HEK293 (cell line): Measurements from ENCODE around the gene LRRTM4.

Experiments
- CTCF ChIA-PET: fragments of 350-600 bp; formaldehyde crosslinking; extraction: SDS; loops from one replicate; lab custom pipeline; 2021; ENCODE audit warnings: antibody characterized with exemption; lab: Yijun Ruan, JAX
- POLR2A ChIA-PET: fragments of 300-600 bp; formaldehyde crosslinking; extraction: SDS; loops from one replicate; lab custom pipeline; 2020; ENCODE audit warnings: antibody characterized with exemption, inconsistent platforms; lab: Yijun Ruan, JAX
- H3K27ac ChIP-seq: fragments of 200-500 bp; sonication (Bioruptor generic); 2 replicates; pipeline ENCODE4 v1.5.1; 2014; ENCODE audit warnings: low read depth, low read length, control low read depth, inconsistent platforms; ENCODE audit errors: extremely low read depth
- H3K36me3 ChIP-seq, 2 experiments: fragments of 200-500 bp in 1 of 2; sonication (Bioruptor generic) in 1 of 2; 1 replicate in 1 of 2; 2 replicates in 1 of 2; pipeline ENCODE4 v1.5.1; 2014 to 2017; ENCODE audit warnings: inconsistent platforms in 2 of 2, low read length in 2 of 2; ENCODE audit not compliant: control insufficient read depth in 2 of 2, insufficient read depth in 1 of 2
- H3K4me1 ChIP-seq: fragments of 200-500 bp; sonication (Bioruptor generic); 2 replicates; pipeline ENCODE4 v1.5.1; 2014; ENCODE audit warnings: mild to moderate bottlenecking, low read length, inconsistent platforms; ENCODE audit not compliant: control insufficient read depth, insufficient read depth
- H3K4me3 ChIP-seq: 2 replicates; pipeline ENCODE4 v1.5.1; 2011; ENCODE audit warnings: low read depth, mild to moderate bottlenecking, control low read depth, low read length, moderate library complexity
- H3K9me3 ChIP-seq: fragments of 200-500 bp; sonication (Bioruptor generic); 2 replicates; pipeline ENCODE4 v1.5.1; 2014; ENCODE audit warnings: low read depth, low read length, inconsistent platforms; ENCODE audit not compliant: control insufficient read depth, insufficient read depth
- ATF2 ChIP-seq: fragments of 450-650 bp; formaldehyde crosslinking; IDR thresholded peaks from 2 replicates; pipeline ENCODE4 v1.5.1; 2016; ENCODE audit warnings: missing biosample characterization, missing genetic modification characterization, low read depth
- EGR2 ChIP-seq: fragments of 450-650 bp; formaldehyde crosslinking; IDR thresholded peaks from 2 replicates; pipeline ENCODE4 v1.5.1; 2016; ENCODE audit warnings: low read depth, missing biosample characterization, missing genetic modification characterization
- KLF17 ChIP-seq: fragments of 450-650 bp; formaldehyde crosslinking; IDR thresholded peaks from 2 replicates; pipeline ENCODE4 v1.5.1; 2016; ENCODE audit warnings: missing biosample characterization, missing genetic modification characterization
- KLF8 ChIP-seq: fragments of 450-650 bp; formaldehyde crosslinking; IDR thresholded peaks from 2 replicates; pipeline ENCODE4 v1.5.1; 2016; ENCODE audit warnings: missing biosample characterization, missing genetic modification characterization
- MZF1 ChIP-seq: fragments of 450-650 bp; formaldehyde crosslinking; IDR thresholded peaks from 2 replicates; pipeline ENCODE4 v1.5.1; 2017; ENCODE audit warnings: missing biosample characterization, missing genetic modification characterization, borderline replicate concordance
- OSR2 ChIP-seq: fragments of 450-650 bp; formaldehyde crosslinking; IDR thresholded peaks from 2 replicates; pipeline ENCODE4 v1.5.1; 2016; ENCODE audit warnings: missing biosample characterization, missing genetic modification characterization
- SP3 ChIP-seq: fragments of 450-650 bp; formaldehyde crosslinking; IDR thresholded peaks from 2 replicates; pipeline ENCODE4 v1.5.1; 2016; ENCODE audit warnings: missing biosample characterization, missing genetic modification characterization
- YY2 ChIP-seq: fragments of 450-650 bp; formaldehyde crosslinking; IDR thresholded peaks from 2 replicates; pipeline ENCODE4 v1.5.1; 2016; ENCODE audit warnings: missing biosample characterization, missing genetic modification characterization
- ZBTB1 ChIP-seq: fragments of 450-650 bp; formaldehyde crosslinking; IDR thresholded peaks from 2 replicates; pipeline ENCODE4 v1.5.1; 2016; ENCODE audit warnings: missing biosample characterization, missing genetic modification characterization
- ZNF114 ChIP-seq: fragments of 450-650 bp; formaldehyde crosslinking; IDR thresholded peaks from 2 replicates; pipeline ENCODE4 v1.5.0; 2017; ENCODE audit warnings: missing biosample characterization, missing genetic modification characterization
- ZNF146 ChIP-seq: fragments of 450-650 bp; formaldehyde crosslinking; IDR thresholded peaks from 2 replicates; pipeline ENCODE4 v1.5.1; 2016; ENCODE audit warnings: missing biosample characterization, missing genetic modification characterization
- ZNF202 ChIP-seq: fragments of 450-650 bp; formaldehyde crosslinking; IDR thresholded peaks from 2 replicates; pipeline ENCODE4 v1.5.1; 2016; ENCODE audit warnings: missing biosample characterization, missing genetic modification characterization, borderline replicate concordance
- ZNF239 ChIP-seq: fragments of 450-650 bp; formaldehyde crosslinking; IDR thresholded peaks from 2 replicates; pipeline ENCODE4 v1.5.1; 2016; ENCODE audit warnings: missing biosample characterization, missing genetic modification characterization
- ZNF416 ChIP-seq: fragments of 450-650 bp; formaldehyde crosslinking; IDR thresholded peaks from 2 replicates; pipeline ENCODE4 v1.5.1; 2016; ENCODE audit warnings: missing biosample characterization, missing genetic modification characterization
- ZNF426 ChIP-seq: fragments of 450-650 bp; formaldehyde crosslinking; IDR thresholded peaks from 2 replicates; pipeline ENCODE4 v1.5.1; 2017; ENCODE audit warnings: missing biosample characterization, missing genetic modification characterization, mild to moderate bottlenecking, inconsistent platforms, moderate library complexity
- ZNF473 ChIP-seq: fragments of 450-650 bp; formaldehyde crosslinking; IDR thresholded peaks from 2 replicates; pipeline ENCODE4 v1.5.1; 2017; ENCODE audit warnings: missing biosample characterization, missing genetic modification characterization
- ZNF518A ChIP-seq: fragments of 450-650 bp; formaldehyde crosslinking; conservative IDR thresholded peaks from 2 replicates; pipeline ENCODE4 v1.5.1; 2016; ENCODE audit warnings: low read depth, missing biosample characterization, missing genetic modification characterization
- ZNF544 ChIP-seq: fragments of 450-650 bp; formaldehyde crosslinking; IDR thresholded peaks from 2 replicates; pipeline ENCODE4 v1.5.0; 2017; ENCODE audit warnings: missing biosample characterization, missing genetic modification characterization
- ZNF548 ChIP-seq: fragments of 450-650 bp; formaldehyde crosslinking; IDR thresholded peaks from 2 replicates; pipeline ENCODE4 v1.5.1; 2016; ENCODE audit warnings: missing biosample characterization, missing genetic modification characterization
- ZNF560 ChIP-seq: fragments of 450-650 bp; formaldehyde crosslinking; IDR thresholded peaks from 2 replicates; pipeline ENCODE4 v1.5.1; 2017; ENCODE audit warnings: missing biosample characterization, missing genetic modification characterization, borderline replicate concordance
- ZNF596 ChIP-seq: fragments of 450-650 bp; IDR thresholded peaks from 2 replicates; pipeline ENCODE4 v1.5.0; 2018; ENCODE audit warnings: missing biosample characterization, mild to moderate bottlenecking, missing genetic modification characterization, moderate library complexity
- ZNF660 ChIP-seq: fragments of 450-650 bp; IDR thresholded peaks from 2 replicates; pipeline ENCODE4 v1.5.1; 2018; ENCODE audit warnings: missing biosample characterization, mild to moderate bottlenecking, missing genetic modification characterization
- ZNF747 ChIP-seq: fragments of 450-650 bp; formaldehyde crosslinking; IDR thresholded peaks from 2 replicates; pipeline ENCODE4 v1.5.1; 2016; ENCODE audit warnings: missing biosample characterization, missing genetic modification characterization
- ZNF768 ChIP-seq: fragments of 450-650 bp; formaldehyde crosslinking; IDR thresholded peaks from 2 replicates; pipeline ENCODE4 v1.5.1; 2018; ENCODE audit warnings: missing biosample characterization, mild to moderate bottlenecking, missing genetic modification characterization
- ZNF785 ChIP-seq: fragments of 450-650 bp; formaldehyde crosslinking; IDR thresholded peaks from 2 replicates; pipeline ENCODE4 v1.5.1; 2016; ENCODE audit warnings: missing biosample characterization, missing genetic modification characterization
- ZNF837 ChIP-seq: fragments of 450-650 bp; formaldehyde crosslinking; IDR thresholded peaks from 2 replicates; pipeline ENCODE4 v1.5.1; 2016; ENCODE audit warnings: missing biosample characterization, missing genetic modification characterization
- ZSCAN16 ChIP-seq: fragments of 450-650 bp; formaldehyde crosslinking; IDR thresholded peaks from 2 replicates; pipeline ENCODE4 v1.5.1; 2016; ENCODE audit warnings: missing biosample characterization, missing genetic modification characterization
- ZSCAN30 ChIP-seq: fragments of 450-650 bp; IDR thresholded peaks from 2 replicates; pipeline ENCODE4 v1.5.1; 2018; ENCODE audit warnings: missing biosample characterization, mild to moderate bottlenecking, missing genetic modification characterization, moderate library complexity
- TF ChIP-seq, protein P1 (sequence below): fragments of 450-650 bp; formaldehyde crosslinking; IDR thresholded peaks from 2 replicates; pipeline ENCODE4 v1.5.1; 2016; ENCODE audit warnings: missing biosample characterization, missing genetic modification characterization, low read depth

LRRTM4 gene

GRCh38 chr2:76813084-76813483 lies 709.1 kb downstream of the LRRTM4 start:
- no peak overlapping the region for H3K27ac ChIP-seq
- no peaks in the 10 kb centered on the region for H3K9me3 ChIP-seq
- H3K36me3 ChIP-seq: no peaks in the 10 kb centered on the region
- CTCF ChIA-PET: no interaction called here
- TF ChIP-seq ZNF473 (tag by site-specific recombination) (no peak), ZNF768 (tag by site-specific recombination) (no peak), ZNF239 (tag by site-specific recombination) (no peak), ZNF785 (no peak), ZNF660 (tag by site-specific recombination) (no peak), OSR2 (tag by site-specific recombination) (no peak), EGR2 (no peak), ZNF837 (tag by site-specific recombination) (no peak), KLF17 (tag by site-specific recombination) (no peak), ZNF747 (tag by site-specific recombination) (no peak), ZNF202 (tag by site-specific recombination) (no peak), ZSCAN16 (tag by site-specific recombination) (no peak), YY2 (no peak)
- TF ChIP-seq, all 188 proteins: peak for 0
- POLR2A ChIA-PET: no interaction called here
- Histone ChIP-seq H3K4me3 (no peak overlapping the region), H3K4me1 (no peaks in the 10 kb centered on the region)

DNA sequence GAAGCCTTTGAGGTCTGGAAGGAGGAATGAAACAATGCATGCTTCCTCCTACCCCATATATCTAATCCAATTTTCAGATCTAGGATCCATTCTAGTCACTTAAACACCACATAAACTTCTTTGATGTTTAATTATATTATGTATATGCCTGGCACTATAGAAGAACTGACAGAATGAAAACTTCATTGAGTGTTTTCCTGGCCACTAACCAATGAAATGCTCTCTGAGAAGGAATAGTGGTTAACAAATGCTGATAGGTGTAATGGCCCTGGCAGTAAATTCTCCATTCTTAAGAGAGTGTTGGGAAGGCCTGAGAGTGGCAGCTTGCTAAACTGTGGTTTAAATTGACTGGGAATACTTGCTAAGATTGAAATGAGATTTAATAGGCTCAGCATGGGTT lies 710.0 kb downstream of the LRRTM4 start:
- H3K4me1 ChIP-seq: no peaks in the 10 kb centered on the region
- POLR2A ChIA-PET: no interaction called here
- no peaks in the 10 kb centered on the region for H3K36me3 ChIP-seq
- TF ChIP-seq MZF1 (tag by site-specific recombination) (no peak), ZNF544 (tag by site-specific recombination) (no peak), ATF2 (no peak), KLF8 (tag by site-specific recombination) (no peak), ZBTB1 (no peak), ZNF114 (tag by site-specific recombination) (no peak), ZNF548 (no peak), SP3 (tag by site-specific recombination) (no peak), ZSCAN30 (tag by site-specific recombination) (no peak), ZNF426 (tag by site-specific recombination) (no peak), ZNF596 (no peak), ZNF560 (tag by site-specific recombination) (no peak), ZNF416 (tag by site-specific recombination) (no peak), ZNF146 (no peak), ZNF518A (tag by site-specific recombination) (no peak)
- TF ChIP-seq, protein P1, sequence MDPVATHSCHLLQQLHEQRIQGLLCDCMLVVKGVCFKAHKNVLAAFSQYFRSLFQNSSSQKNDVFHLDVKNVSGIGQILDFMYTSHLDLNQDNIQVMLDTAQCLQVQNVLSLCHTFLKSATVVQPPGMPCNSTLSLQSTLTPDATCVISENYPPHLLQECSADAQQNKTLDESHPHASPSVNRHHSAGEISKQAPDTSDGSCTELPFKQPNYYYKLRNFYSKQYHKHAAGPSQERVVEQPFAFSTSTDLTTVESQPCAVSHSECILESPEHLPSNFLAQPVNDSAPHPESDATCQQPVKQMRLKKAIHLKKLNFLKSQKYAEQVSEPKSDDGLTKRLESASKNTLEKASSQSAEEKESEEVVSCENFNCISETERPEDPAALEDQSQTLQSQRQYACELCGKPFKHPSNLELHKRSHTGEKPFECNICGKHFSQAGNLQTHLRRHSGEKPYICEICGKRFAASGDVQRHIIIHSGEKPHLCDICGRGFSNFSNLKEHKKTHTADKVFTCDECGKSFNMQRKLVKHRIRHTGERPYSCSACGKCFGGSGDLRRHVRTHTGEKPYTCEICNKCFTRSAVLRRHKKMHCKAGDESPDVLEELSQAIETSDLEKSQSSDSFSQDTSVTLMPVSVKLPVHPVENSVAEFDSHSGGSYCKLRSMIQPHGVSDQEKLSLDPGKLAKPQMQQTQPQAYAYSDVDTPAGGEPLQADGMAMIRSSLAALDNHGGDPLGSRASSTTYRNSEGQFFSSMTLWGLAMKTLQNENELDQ (tag by site-specific recombination): no peak
- TF ChIP-seq, all 188 proteins: peak for 0
- no peak overlapping the region for H3K27ac ChIP-seq
- no peaks in the 10 kb centered on the region for H3K9me3 ChIP-seq
- no peak overlapping the region for H3K4me3 ChIP-seq
- CTCF ChIA-PET: no interaction called here
